ENCODE measurements around the gene CHPF. TPM values are rescaled to one million over a fixed set of nuclear protein-coding genes. Genes with fewer than 3 reads are reported as not detected.
A peak's percentile ranks its signal among the peaks of the same experiment; 100 is the strongest.

The CHPF gene
- total and polyA plus RNA-seq, 2 experiments from 2014 or later = 174 to 533 TPM

GRCh38 chr2:219545943-219546352 is 2.3 kb upstream of the CHPF start:
- Histone ChIP-seq H3K9me3 (ENCODE audit: low read depth) (no peaks in the 10 kb centered on the region), H3K36me3 (ENCODE audit: low read depth) (peaks cover 6% of the 10 kb centered on the region; the same call in 1 of the 2 replicates), H3K9me2 (ENCODE audit: insufficient read depth) (no peaks in the 10 kb centered on the region), H3K27ac (no peak overlapping the region), H3K79me2 (ENCODE audit: insufficient read depth) (peaks cover 18% of the 10 kb centered on the region), H3F3A (ENCODE audit: insufficient read depth) (peaks cover 9% of the 10 kb centered on the region), H3K4me3 (no peak overlapping the region), H4K20me1 (ENCODE audit: insufficient read depth) (no peaks in the 10 kb centered on the region), H2AFZ (no peak overlapping the region), H3K9ac (no peak overlapping the region), H3K4me1 (ENCODE audit: insufficient read depth) (no peaks in the 10 kb centered on the region), H3K27me3 (replicated peaks; ENCODE audit: insufficient read depth) (no peaks in the 10 kb centered on the region), H3K4me2 (ENCODE audit: unreplicated experiment) (no peak overlapping the region)
- in situ Hi-C loops (cut with MboI) = no loop called here
- no peak for DNase-seq
- TF ChIP-seq EZH2phosphoT487 (IDR thresholded peaks at IDR 0.05; ENCODE audit: insufficient read depth, low read depth) = no peak
- TF ChIP-seq EZH2 (IDR thresholded peaks at IDR 0.05; ENCODE audit: insufficient read depth, poor library complexity, severe bottlenecking) = no peak
- WGBS, 2 experiments (ENCODE audit: low coverage in 1 of 2, low lambda C conversion rate in 2 of 2, missing lambda C conversion rate in 2 of 2) = 49 to 54% methylated on average over 3 to 4 of the region's 4 CpGs

GRCh38 chr2:219545295-219545942 is 1.8 kb upstream of the CHPF start:
- H3K79me2 ChIP-seq (ENCODE audit: insufficient read depth) = peaks cover 23% of the 10 kb centered on the region
- H3K27me3 ChIP-seq (replicated peaks; ENCODE audit: insufficient read depth) = no peaks in the 10 kb centered on the region
- in situ Hi-C loops (cut with MboI) = no loop called here
- no peaks in the 10 kb centered on the region for H3K4me1 ChIP-seq (ENCODE audit: insufficient read depth)
- no peak overlapping the region for H3K4me3 ChIP-seq
- no peak overlapping the region for H3K27ac ChIP-seq
- H3K4me2 ChIP-seq (ENCODE audit: unreplicated experiment) = no peak overlapping the region
- H3K9ac ChIP-seq = no peak overlapping the region
- no peaks in the 10 kb centered on the region for H4K20me1 ChIP-seq (ENCODE audit: insufficient read depth)
- 68 to 70% methylated on average over 3 of the region's 3 CpGs for WGBS, 2 experiments (ENCODE audit: low coverage in 1 of 2, low lambda C conversion rate in 2 of 2, missing lambda C conversion rate in 2 of 2)
- H3K36me3 ChIP-seq (ENCODE audit: low read depth) = peaks cover 11% of the 10 kb centered on the region; the same call in 1 of the 2 replicates
- H2AFZ ChIP-seq = no peak overlapping the region
- peaks cover 9% of the 10 kb centered on the region for H3F3A ChIP-seq (ENCODE audit: insufficient read depth)
- no peaks in the 10 kb centered on the region for H3K9me2 ChIP-seq (ENCODE audit: insufficient read depth)
- no peaks in the 10 kb centered on the region for H3K9me3 ChIP-seq (ENCODE audit: low read depth)
- TF ChIP-seq EZH2phosphoT487 (IDR thresholded peaks at IDR 0.05; ENCODE audit: insufficient read depth, low read depth) (no peak), EZH2 (IDR thresholded peaks at IDR 0.05; ENCODE audit: insufficient read depth, poor library complexity, severe bottlenecking) (no peak)
- no peak for DNase-seq

GRCh38 chr2:219544567-219544966 is 958 bp upstream of the CHPF start:
- Histone ChIP-seq H3K4me3 (peak overlapping the region; percentile 80), H3K36me3 (ENCODE audit: low read depth) (peaks cover 11% of the 10 kb centered on the region; the same call in 1 of the 2 replicates), H2AFZ (no peak overlapping the region), H3K4me1 (ENCODE audit: insufficient read depth) (no peaks in the 10 kb centered on the region), H3K9ac (no peak overlapping the region), H3K27ac (no peak overlapping the region), H3K4me2 (ENCODE audit: unreplicated experiment) (peak overlapping the region; percentile 85), H3K79me2 (ENCODE audit: insufficient read depth) (peaks cover 30% of the 10 kb centered on the region), H3K27me3 (replicated peaks; ENCODE audit: insufficient read depth) (no peaks in the 10 kb centered on the region), H3K9me3 (ENCODE audit: low read depth) (no peaks in the 10 kb centered on the region), H3K9me2 (ENCODE audit: insufficient read depth) (no peaks in the 10 kb centered on the region), H4K20me1 (ENCODE audit: insufficient read depth) (no peaks in the 10 kb centered on the region), H3F3A (ENCODE audit: insufficient read depth) (peaks cover 9% of the 10 kb centered on the region)
- in situ Hi-C loops (cut with MboI) = no loop called here
- WGBS, 2 experiments (ENCODE audit: low coverage in 1 of 2, low lambda C conversion rate in 2 of 2, missing lambda C conversion rate in 2 of 2) = 43 to 44% methylated on average over 9 of the region's 9 CpGs
- TF ChIP-seq EZH2 (IDR thresholded peaks at IDR 0.05; ENCODE audit: insufficient read depth, poor library complexity, severe bottlenecking) (no peak), EZH2phosphoT487 (IDR thresholded peaks at IDR 0.05; ENCODE audit: insufficient read depth, low read depth) (no peak)
- DNase-seq = no peak

- peak overlapping the region; percentile 83 for H3K9ac ChIP-seq
- WGBS, 2 experiments (ENCODE audit: low coverage in 1 of 2, low lambda C conversion rate in 2 of 2, missing lambda C conversion rate in 2 of 2) = 1% methylated on average over 45 to 54 of the region's 66 CpGs
- in situ Hi-C loops (cut with MboI) = no loop called here
- H3K79me2 ChIP-seq (ENCODE audit: insufficient read depth) = peaks cover 35% of the 10 kb centered on the region
- H2AFZ ChIP-seq = peak overlapping the region; percentile 61
- H3K27me3 ChIP-seq (replicated peaks; ENCODE audit: insufficient read depth) = no peaks in the 10 kb centered on the region
- peaks cover 11% of the 10 kb centered on the region; the same call in 1 of the 2 replicates for H3K36me3 ChIP-seq (ENCODE audit: low read depth)
- H3K4me3 ChIP-seq = peak overlapping the region; percentile 80
- DNase-seq = peak; percentile 73
- TF ChIP-seq EZH2phosphoT487 (IDR thresholded peaks at IDR 0.05; ENCODE audit: insufficient read depth, low read depth) (no peak), EZH2 (IDR thresholded peaks at IDR 0.05; ENCODE audit: insufficient read depth, poor library complexity, severe bottlenecking) (no peak)
- H3K4me1 ChIP-seq (ENCODE audit: insufficient read depth) = no peaks in the 10 kb centered on the region
- peaks cover 9% of the 10 kb centered on the region for H3F3A ChIP-seq (ENCODE audit: insufficient read depth)
- H3K9me2 ChIP-seq (ENCODE audit: insufficient read depth) = no peaks in the 10 kb centered on the region
- H4K20me1 ChIP-seq (ENCODE audit: insufficient read depth) = no peaks in the 10 kb centered on the region
- peak overlapping the region; percentile 85 for H3K4me2 ChIP-seq (ENCODE audit: unreplicated experiment)
- H3K9me3 ChIP-seq (ENCODE audit: low read depth) = no peaks in the 10 kb centered on the region
- H3K27ac ChIP-seq = peak overlapping the region; percentile 76
Observed at GRCh38 chr2:219542931-219543595, 546 bp downstream of the CHPF start.
